HG03280 (cell line): ENCODE results near the gene ACTN1.
"Not testable (repeated sequence)": the region's sequence is repeated elsewhere in the genome, so short reads cannot be mapped to it uniquely, and the experiment has no call there.

Experiments used
- ATAC-seq: cut with Tn5 transposase; IDR thresholded peaks from one replicate; pipeline ENCODE4 v1.9.1; 2021; ENCODE audit warnings: mild to moderate bottlenecking, moderate library complexity; ENCODE audit not compliant: unreplicated experiment

The ACTN1 gene

DNA sequence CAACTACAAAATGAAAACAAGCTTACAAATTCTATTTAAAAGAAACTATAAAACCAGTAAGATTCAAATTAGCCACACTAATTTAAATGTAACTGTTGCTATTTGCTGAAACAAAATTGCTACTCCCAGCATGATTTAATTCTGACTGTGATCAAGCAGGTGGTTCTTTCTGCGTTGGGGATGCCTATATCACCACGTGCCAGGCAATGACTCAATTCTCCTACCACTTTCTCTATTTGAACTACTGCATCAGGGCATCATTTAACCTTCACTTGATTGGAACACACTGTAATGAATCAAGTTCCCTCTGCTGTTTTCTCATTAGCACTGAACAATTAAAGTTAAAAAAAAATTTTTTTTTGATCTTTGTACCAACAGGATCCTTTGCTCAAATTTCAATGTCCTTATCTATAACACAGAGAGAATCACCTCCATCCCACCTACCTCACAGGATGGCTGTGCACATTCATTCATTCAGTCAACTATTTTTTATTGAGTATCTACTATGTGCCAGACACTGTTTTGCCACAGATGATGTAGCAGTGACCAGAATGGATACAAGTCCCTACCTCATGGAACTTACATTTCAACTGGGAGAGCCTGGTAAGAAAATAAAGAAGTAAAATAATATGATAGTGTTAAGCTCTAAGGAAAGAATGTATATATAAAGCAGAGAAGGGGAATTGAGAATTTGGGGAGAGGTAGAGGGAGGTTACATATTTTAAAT is 8.0 kb upstream of the ACTN1 start:
- no peak for ATAC-seq

DNA sequence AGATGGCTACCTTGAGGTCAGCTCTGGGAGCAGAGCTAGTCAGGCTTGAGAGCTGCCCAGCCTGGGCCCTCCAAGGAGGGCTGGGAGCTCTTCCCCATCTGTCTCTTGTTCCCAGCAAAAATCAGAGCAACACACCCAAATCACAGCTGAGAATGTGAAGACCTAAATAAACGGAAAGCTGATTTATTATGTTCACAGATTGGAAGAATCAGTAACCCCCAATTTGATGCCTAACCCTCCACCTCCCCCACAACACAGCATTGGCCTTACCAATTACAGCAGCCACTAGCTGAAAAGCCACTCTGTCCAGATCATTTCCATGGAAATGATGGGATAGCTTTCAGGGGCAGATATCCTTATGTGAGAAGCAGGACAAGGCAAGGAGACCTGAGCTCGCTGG is 7.1 kb upstream of the ACTN1 start:
- no peak for ATAC-seq

DNA sequence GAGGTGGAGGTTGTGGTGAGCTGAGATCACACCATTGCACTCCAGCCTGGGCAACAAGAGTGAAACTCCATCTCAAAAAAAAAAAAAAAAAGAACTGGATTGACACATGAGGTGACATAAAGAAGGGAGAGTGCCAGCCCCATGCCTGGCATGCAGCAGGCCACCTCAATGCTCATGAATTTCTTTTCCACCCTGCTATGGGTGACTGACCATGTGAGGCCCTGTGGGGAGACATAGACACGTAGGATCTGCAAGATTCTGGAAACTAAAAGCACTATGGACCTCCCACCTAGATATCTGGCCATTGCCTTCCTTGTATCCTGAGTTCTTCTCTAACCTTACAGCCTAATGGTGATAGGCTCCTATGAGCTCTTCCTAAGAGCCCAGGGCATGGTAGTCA is 5.6 kb upstream of the ACTN1 start:
- no peak for ATAC-seq

DNA sequence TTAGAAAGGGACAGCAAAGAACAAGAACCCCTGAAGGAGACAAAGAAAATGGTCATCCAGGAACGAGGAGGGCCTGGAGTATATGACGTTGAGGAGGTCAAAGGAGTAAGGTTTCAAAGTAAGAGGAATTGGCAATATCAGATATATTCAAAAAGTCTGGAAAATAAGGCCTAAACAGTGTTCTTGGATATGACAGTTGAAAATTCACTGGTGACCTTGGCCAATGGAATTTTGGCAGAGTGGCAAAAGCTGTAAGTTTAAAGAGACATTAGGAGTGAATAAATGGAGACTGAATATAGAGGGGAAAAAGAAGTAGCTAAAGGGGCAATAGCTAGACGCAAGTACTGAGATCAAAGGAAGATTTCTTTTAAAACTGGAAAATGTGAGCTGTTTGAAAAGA is 4.1 kb upstream of the ACTN1 start:
- ATAC-seq = no peak

DNA sequence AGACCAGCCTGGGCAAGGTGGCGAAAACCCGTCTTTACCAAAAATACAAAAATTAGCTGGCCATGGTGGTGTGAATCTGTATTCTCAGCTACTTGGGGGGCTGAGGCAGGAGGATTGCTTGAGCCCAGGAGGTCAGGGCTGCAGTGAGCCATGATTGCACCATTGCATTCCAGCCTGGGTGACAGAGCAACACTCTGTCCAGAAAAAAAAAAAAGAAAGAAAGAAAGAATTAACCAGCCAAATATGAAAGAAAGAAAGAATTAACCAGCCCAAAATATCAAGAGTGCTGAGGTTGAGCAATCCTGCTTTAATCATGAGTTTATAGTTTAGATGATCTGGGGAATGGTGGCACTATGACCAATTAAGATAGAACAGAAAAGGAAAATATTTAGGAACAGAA is 3.5 kb upstream of the ACTN1 start:
- ATAC-seq = no peak

DNA sequence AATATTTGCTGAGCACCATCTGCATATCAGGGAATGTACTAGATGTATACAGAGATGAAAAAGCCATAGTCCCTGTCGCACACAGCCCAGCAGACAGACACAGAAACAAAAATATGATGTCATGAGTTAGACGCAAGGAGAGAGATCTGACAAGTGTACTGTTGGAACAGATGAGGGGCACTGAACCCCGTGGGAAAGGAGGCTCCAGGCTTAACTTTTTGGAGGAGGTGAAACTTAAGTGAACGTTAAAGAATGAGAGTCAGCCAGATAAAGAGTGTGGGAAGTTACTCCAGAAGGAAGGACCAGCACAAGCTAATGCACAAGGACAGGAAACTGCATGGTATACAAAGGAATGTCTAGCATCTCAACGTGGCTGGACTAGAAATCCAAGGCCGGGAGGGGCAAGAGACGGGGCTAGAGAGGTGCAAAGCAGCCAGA is 2.5 kb upstream of the ACTN1 start:
- ATAC-seq = no peak

DNA sequence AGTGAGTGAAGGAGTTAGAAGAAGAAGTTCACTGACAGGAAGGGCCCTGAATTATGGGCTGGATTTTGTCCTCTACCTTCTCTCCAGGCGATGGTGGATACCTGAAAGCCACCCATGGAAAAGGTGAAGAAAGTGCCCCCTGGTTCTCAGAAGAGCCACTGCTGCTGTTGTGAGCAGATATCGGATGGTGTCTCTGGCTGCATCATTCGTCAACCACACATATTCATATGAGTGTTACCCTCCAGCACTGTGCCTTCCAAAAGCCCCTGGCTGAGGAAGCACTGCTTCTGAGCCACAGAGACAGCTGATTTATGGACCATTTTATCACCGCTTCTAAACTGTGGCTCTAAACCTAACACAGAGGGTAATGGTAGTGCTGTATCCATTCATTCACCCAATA is 2.0 kb upstream of the ACTN1 start:
- ATAC-seq = no peak

DNA sequence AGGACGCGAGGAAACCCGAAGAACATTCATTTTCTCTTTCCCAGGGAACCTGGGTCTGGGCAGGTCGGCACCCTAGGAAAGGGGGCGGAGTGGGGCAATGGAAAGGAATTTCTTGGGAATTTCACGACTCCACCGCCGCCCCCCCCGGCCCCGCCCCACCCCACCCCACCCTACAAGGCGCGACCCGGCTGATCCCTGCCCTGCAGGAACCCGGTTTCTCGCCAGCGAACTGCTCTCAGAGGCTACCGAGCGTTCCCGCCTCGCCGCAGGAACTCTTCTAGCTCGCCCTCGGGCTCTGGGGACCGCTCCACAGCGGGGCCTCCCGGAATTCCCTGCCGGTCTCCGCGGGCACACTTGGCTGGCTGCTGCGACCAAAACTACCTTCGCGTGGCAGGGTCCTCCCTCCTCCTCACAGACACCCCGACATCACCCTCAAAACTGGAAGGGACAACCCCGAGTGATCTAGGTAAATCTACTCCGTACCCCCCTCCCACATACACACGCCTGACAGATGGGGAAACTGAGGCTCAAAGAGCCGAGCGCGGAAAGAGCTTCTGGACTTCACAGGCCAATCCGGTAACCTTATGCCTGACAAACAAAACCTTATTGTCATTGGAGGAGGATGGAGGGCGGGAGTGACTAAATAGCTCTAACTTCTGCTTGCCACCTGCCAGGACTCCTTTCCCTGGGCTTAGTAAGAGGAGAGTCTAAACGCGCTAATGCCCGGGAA is 785 bp upstream of the ACTN1 start:
- no peak for ATAC-seq

DNA sequence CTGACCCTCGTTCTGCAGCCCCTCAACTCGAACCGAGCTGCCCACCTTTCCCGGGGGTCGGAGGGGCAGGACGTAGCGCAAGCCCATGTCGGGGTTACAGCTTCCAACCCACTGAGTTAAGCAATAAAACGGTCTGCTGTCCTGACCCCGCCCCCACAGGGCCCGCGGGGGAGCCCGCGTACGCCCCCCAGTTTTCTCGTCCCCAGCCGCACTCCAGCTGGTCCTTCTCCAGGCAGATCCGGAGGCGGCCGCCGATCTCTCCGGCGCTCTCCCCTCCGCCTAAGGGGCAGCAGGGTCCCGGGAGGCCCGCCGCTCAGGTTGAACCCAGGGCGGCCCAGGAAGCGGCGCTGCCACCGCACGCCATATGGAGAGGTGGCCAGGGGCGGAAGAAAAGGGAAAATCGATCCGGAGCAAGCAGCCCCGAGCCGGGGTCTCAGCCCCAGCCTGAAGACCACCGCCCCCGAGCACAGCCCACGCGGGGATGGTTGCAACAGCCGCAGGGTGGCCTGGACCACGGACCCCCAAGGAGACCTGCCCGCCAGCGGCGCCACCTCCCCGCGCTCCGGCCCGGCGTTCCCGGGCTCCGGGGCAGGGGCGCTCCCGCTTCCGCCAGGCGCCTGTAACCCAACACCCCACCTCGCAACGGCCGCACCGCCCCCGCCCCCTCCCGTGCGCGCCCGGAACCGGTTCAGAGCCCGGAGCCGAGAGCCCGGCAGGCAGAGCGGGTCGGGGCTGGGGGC is 760 bp downstream of the ACTN1 start:
- no peak for ATAC-seq

DNA sequence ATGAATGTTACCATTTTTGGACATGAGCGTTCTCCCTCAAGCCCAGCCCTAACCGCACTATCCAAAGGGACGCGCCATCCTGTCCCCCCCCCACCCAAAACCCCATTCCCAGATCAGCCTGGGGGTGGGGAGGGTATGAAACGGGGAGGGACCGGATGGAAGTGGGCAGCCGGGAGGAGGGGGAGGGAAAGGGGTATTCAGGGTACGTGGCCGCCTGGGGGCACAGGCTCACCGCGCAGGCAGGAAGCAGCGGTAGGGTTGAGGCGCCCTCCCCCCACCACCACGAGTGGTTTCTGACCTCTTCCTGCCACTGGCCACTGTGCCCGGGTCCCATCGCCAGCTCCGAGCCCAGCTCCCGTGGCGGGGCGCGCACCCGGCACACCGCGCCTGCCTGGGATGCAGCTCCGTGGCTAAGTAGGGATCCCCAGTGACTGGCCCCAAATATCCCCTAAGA is 1.4 kb downstream of the ACTN1 start:
- ATAC-seq = no peak

DNA sequence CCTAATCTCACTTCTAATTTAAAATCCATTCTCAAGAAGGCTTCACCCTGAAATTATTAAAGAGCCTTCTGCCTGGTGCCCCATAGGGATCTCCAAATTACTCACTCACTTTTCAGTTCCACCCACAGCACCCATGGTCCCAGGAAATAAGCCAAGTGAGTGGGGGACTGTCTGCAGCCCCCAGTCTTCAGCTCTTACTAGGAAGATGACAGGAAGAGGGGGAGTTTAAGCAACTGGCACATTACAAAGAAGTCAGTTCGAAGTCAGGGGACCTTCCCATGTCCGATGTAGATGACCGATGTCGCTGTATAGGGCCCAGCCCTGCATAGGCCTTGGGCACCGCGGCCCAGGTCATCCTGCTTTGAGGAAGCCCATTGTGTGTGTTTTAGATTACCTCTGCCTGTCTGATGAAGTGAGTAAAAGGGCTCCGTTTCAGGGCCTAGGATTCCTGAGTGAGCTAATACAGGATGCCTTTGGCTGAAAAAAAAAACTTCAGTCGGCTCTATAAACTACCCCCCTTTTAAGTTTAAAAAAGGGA is 1.9 kb downstream of the ACTN1 start:
- no peak for ATAC-seq

DNA sequence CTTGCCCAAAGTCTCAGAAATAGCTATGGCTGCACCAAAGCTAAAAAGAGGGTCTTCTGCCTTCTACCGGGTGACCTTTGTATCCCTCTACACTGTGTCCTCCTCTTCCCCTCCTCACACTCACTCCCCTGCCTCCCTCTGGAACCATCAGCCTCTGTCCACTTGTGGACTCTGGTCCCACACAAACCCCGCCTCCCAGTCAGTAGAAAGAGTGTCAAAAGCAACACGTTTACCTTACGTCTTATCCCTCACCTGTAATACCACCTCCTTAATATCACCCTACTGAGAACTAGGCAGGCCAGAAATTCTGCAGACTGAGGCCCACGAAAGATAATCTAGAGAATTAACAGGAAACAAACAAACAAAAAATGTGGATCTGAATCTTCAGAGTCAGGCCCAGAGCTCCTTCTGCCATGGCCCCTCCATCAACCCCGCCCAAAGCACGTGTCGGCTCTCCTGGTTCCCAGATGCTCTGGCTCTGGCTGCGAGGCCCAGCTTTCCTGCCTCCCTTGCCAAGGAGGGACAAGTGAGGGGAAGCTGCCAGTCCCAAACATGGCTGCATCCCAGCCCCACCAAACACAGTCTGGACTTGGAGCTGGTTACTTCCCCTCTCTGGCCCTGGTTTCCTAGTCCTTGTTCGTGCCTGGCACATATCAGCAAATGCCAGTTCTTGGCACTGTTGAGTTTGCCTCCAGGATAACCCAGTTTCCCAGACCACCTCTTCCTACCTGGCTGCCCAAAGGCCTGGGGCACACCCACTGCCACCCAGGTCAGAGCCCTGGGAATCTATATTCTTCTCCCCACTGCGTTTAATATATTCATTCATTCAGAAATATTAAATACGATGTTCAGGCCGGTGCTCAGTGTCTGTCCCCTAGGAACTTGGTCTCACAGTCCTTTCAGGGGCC is 2.7 kb downstream of the ACTN1 start:
- ATAC-seq = no peak

DNA sequence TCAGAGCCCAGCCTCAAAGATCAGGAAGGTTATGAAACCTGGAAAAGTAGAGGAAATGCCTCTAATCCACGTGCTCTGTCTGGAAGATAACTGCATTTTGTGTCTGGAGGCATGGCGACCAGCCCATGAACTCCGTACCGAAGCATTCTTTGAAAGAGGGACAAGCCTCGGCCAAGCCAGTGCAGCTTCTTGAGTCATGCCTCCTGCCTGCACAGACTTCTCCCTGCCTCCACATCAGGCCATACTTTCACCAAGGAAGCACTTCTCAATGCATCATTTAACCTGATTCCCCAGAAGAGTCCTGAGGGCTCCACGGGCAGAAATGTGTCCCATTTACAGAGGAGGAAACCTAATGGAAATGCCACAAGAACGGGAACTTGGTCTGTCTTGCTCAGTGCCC is 3.4 kb downstream of the ACTN1 start:
- ATAC-seq = no peak

DNA sequence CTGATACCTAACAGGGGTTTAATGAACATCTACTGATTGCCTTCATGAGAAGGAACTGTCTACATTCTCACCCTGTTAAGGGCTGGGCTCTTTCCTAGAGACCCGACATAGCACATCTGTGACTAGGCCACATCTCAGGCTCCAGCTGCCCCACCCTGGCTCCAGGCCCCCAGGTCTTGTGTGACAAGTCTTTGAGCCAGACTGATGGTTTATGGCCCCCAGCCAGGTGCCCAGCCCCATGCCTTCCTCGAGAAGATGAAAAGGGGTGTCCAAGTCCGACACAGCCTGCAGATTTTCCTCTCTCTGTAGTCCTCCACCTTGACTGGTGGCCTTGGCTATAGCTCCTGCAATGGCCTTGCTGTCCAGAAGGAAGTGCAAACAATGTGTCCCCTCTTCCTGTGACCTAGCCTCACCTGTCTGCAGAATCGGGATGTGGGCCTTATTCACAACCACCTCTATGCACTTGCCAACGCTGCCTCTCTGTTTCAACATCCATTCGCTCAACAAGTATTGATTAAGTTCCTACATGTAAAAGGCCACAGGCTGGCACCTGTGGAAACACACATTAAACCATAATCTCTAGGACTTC is 4.2 kb downstream of the ACTN1 start:
- no peak for ATAC-seq

DNA sequence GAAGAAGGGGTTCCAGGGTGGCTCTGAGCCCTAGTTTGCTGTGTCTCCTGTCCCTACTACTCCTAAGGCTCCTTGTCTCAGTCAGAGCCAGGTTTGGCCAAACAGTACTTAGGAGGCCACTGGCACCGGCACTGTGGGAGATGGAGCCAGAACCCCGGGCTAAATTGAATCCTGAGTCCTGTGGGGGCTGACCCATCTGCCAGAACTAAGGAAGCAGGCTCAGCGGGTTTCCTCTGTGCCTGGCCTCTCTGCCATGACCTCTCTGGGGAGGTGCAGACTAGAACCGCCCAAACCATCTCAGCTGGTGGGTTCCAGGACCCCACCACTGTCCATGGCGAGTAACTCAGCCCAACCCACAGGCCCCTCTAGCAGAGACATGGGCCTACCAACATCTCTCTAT is 5.5 kb downstream of the ACTN1 start:
- no peak for ATAC-seq

DNA sequence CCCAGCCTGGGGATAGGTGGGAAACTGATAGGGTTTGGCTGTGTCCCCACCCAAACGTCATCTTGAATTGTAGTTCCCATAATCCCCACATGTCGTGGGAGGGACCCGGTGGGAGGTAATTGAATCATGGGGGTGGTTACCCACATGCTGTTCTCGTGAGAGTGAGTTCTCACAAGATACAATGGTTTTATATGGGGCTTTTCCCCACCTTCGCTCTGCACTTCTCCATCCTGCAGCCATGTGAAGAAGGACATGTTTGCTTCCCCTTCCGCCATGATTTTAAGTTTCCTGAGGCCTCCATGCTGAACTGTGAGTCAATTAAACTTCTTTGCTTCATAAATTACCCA is 5.9 kb downstream of the ACTN1 start:
- not testable (repeated sequence) for ATAC-seq

DNA sequence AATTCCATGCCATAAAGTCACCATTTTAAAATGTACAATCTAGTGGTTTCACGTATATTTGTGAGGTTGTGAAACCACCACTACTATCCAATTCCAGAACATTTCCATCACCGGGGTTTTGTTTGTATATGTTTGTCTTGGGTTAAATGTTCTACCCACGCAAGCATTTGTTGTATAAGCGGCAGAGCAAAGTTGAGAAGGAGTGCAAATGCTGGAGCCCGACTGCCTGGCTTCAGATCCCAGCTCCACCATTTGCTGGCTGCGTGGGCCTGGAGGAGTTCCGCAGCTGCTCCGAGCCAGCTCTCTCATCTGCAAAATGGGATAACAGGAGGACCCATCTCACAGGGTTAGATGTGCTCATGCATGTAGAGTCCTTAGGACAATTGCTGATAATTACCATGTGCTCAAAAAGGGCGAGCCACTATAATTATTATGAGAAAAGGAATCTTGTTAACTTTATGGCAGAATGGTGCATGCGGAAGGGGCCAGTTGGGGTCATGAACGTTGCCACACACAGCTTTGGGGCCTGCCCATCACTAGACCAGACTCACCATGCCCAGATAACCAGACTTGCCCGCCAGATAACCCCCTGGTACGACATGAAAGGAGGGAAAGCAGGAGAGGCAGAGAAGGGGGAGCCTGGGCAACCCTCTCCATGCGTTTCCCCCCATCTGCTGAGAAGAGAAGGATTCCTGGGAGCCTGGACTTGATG is 6.4 kb downstream of the ACTN1 start:
- no peak for ATAC-seq

DNA sequence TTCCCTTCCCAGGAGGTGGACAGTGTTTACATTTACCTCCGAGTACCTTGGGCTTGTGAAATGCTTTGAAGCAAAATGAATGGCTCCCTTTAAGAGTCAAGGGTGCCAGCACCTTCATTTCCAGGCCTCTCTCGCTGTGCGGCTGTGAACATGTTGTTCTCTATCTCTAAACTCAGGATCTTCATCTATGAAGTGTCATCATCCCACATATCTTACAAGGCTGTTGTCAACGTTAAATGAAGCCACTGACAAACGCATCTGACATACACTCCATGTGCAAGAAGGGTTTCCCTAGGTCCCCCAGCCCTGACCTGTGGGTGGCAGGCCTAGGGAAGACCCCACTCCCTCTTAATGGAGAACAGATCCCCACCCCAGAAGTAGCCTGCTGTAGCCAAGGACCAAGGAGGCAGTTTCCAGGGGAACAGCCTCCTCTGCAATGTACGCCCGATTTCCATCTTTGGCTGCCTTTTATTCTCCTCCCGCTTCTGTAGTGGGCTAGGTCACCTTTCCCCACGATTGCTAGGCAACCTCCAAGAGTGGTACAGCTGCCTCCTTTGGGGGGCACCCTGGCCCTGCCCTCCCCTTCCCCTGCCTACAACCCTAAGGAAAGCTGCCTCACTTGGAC is 7.6 kb downstream of the ACTN1 start:
- no peak for ATAC-seq

DNA sequence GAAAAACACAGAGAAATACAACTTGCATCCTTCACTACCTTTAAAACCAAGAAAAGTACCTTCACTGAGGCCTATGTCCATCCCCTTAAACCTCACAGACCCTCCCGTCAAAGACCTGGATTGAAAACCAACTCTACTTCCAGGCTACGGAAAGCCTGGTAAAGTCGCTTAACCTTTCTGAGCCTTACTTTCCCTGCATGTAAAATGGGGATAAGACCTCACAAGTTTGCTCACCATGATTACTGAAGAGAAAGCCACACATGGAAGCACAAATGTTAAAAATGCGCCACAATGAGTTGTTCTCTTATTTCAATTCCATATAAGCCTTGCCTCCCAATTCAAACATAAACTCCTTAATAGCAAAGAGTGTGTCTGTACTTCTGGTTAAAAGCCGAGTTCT is 8.4 kb downstream of the ACTN1 start:
- ATAC-seq = no peak
